ENCODE data around the gene LAT. TPM values are rescaled to one million over a fixed set of nuclear protein-coding genes. Genes with fewer than 3 reads are reported as not detected.
A peak's percentile ranks its signal among the peaks of the same experiment; 100 is the strongest.

Gene LAT
- total and polyA plus RNA-seq, 2 of the 13 experiments (the other 11 are each of a cell fraction or from before 2014, with no cell fraction given) = 2.0 to 3.0 TPM

- TF ChIP-seq MTERF4 (CRISPR knock-in tag; IDR thresholded peaks at IDR 0.05) = peak; percentile 34; the same call in 1 of the 2 replicates
- peak; percentile 96 for TF ChIP-seq HNF1B (CRISPR knock-in tag; IDR thresholded peaks at IDR 0.05)
- no peak for TF ChIP-seq ZNF432 (CRISPR knock-in tag; IDR thresholded peaks at IDR 0.05; ENCODE audit: borderline replicate concordance)
- TF ChIP-seq SETDB1 (CRISPR knock-in tag; IDR thresholded peaks at IDR 0.05; ENCODE audit: borderline replicate concordance) = no peak
- no peak for TF ChIP-seq HNRNPUL1 (IDR thresholded peaks at IDR 0.05; ENCODE audit: low read depth, low read length)
- TF ChIP-seq SMYD3 (CRISPR knock-in tag; IDR thresholded peaks at IDR 0.05) = 0 out of 2 replicates have a peak, but pooled peaks have one; percentile 34
- no peak for TF ChIP-seq NR2F1 (CRISPR knock-in tag; IDR thresholded peaks at IDR 0.05)
- TF ChIP-seq ZBTB44 (CRISPR knock-in tag; IDR thresholded peaks at IDR 0.05) = no peak
- TF ChIP-seq FLYWCH1 (CRISPR knock-in tag; IDR thresholded peaks at IDR 0.05) = no peak
- TF ChIP-seq LCORL (IDR thresholded peaks at IDR 0.05) = no peak
- peak; percentile 80 for TF ChIP-seq LCORL (CRISPR knock-in tag; IDR thresholded peaks at IDR 0.05)
- TF ChIP-seq HNF1A (IDR thresholded peaks at IDR 0.05; ENCODE audit: low read depth) = peak; percentile 38; the same call in 1 of the 2 replicates
- TF ChIP-seq HNF1A (CRISPR knock-in tag; IDR thresholded peaks at IDR 0.05; ENCODE audit: borderline replicate concordance) = 0 out of 2 replicates have a peak, but pooled peaks have one; percentile 28
- TF ChIP-seq ZNF12 (CRISPR knock-in tag; IDR thresholded peaks at IDR 0.05) = no peak
- peak; percentile 79; the same call in 1 of the 2 replicates for TF ChIP-seq ZFX (CRISPR knock-in tag; IDR thresholded peaks at IDR 0.05; ENCODE audit: low read depth)
- no peak for TF ChIP-seq ZBTB7A (CRISPR knock-in tag; IDR thresholded peaks at IDR 0.05)
- TF ChIP-seq SRF (IDR thresholded peaks at IDR 0.05; ENCODE audit: low read depth, low read length) = no peak
- peak; percentile 100 for TF ChIP-seq SP2 (CRISPR knock-in tag; IDR thresholded peaks at IDR 0.05)
- TF ChIP-seq NONO (IDR thresholded peaks at IDR 0.05) = no peak
- peak; percentile 82 for TF ChIP-seq NONO (CRISPR knock-in tag; conservative IDR thresholded peaks at IDR 0.05)
- TF ChIP-seq ZBTB3 (CRISPR knock-in tag; IDR thresholded peaks at IDR 0.05; ENCODE audit: borderline replicate concordance, low read depth) = no peak
- no peak for TF ChIP-seq TOE1 (CRISPR knock-in tag; IDR thresholded peaks at IDR 0.05)
These were observed 34.0 kb upstream of the LAT start, which contains the start of gene NFATC2IP (continued) for GRCh38 chr16:28950648-28951409.

Data from HepG2 (cell line).